KMS-11 (cell line): ENCODE data around the gene CEACAM4.

Source experiments
- H2AFZ ChIP-seq: fragments of 200-600 bp; sonication (generic); 2 replicates; pipeline ENCODE4 v1.6.1; 2016; ENCODE audit warnings: antibody characterized with exemption, mixed run types, low read depth
- H3K27ac ChIP-seq: fragments of 200-600 bp; sonication (generic); 2 replicates; pipeline ENCODE4 v1.6.1; 2016; ENCODE audit warnings: mild to moderate bottlenecking, mixed run types
- H3K27me3 ChIP-seq: fragments of 200-600 bp; sonication (generic); 2 replicates; pipeline ENCODE4 v1.6.1; 2017; ENCODE audit warnings: mild to moderate bottlenecking, low read depth, mixed run types, moderate library complexity; ENCODE audit not compliant: insufficient read depth
- H3K36me3 ChIP-seq: fragments of 200-600 bp; sonication (generic); 2 replicates; pipeline ENCODE4 v1.6.1; 2017; ENCODE audit warnings: mild to moderate bottlenecking, mixed run types; ENCODE audit not compliant: insufficient read depth
- H3K4me1 ChIP-seq: fragments of 200-600 bp; sonication (generic); 2 replicates; pipeline ENCODE4 v1.6.1; 2016; ENCODE audit warnings: mild to moderate bottlenecking, low read depth, mixed run types; ENCODE audit not compliant: poor library complexity, severe bottlenecking
- H3K4me2 ChIP-seq: fragments of 200-600 bp; sonication (generic); 2 replicates; pipeline ENCODE4 v1.7.0; 2016; ENCODE audit warnings: mild to moderate bottlenecking, mixed run types
- H3K4me3 ChIP-seq: fragments of 200-600 bp; sonication (generic); IDR thresholded peaks from 2 replicates; pipeline ENCODE4 v1.6.1; 2017; ENCODE audit warnings: low read depth, low read length, mixed read lengths; ENCODE audit not compliant: insufficient read depth
- H3K79me2 ChIP-seq: fragments of 200-600 bp; sonication (generic); 2 replicates; pipeline ENCODE4 v1.6.1; 2016; ENCODE audit warnings: low read depth, mixed run types; ENCODE audit not compliant: insufficient read depth
- H3K9ac ChIP-seq: fragments of 200-600 bp; sonication (generic); 2 replicates; pipeline ENCODE4 v1.6.1; 2016; ENCODE audit warnings: mild to moderate bottlenecking, mixed run types
- H4K20me1 ChIP-seq: fragments of 200-600 bp; sonication (generic); 2 replicates; pipeline ENCODE4 v1.6.1; 2016; ENCODE audit warnings: mild to moderate bottlenecking, mixed run types; ENCODE audit not compliant: insufficient read depth
- TF ChIP-seq, protein P1 (sequence below): fragments of 200-600 bp; sonication (generic); conservative IDR thresholded peaks from 2 replicates; pipeline ENCODE4 v1.6.1; 2017; ENCODE audit warnings: low read depth, mild to moderate bottlenecking, antibody characterized with exemption, low read length, moderate library complexity, mixed read lengths

CEACAM4 gene

DNA sequence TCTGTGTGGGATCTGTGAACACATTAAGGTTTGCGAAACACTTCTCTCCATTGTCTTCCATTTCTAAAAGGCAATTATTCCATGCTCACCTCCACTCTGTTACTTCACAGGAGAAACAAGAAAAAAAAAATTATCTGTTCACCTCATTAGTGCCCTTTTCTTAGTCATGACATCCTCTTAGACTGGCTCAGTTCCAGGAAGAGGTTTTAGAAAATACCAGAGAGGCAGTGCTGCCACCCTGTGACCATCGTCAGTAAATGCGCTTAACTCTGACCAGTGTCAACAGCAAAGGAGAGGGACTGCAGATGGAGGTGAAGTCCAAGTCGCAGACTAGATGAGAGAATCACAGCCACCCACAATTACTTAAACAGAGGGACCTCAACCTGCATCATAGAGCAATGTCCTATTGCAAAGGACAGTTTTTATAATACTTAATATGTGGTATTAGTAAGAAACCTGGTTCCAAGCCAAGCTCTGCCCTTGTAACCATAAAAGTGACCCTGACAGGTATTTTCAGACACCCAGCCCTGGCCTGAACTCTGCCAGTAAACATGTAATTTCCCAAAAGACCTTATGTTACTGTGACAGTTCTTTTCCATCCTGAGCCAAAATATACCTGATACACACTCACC, 31.5 kb downstream of the CEACAM4 start:
- H4K20me1 ChIP-seq: no peaks in the 10 kb centered on the region
- no peak overlapping the region for H3K4me3 ChIP-seq
- TF ChIP-seq, protein P1, sequence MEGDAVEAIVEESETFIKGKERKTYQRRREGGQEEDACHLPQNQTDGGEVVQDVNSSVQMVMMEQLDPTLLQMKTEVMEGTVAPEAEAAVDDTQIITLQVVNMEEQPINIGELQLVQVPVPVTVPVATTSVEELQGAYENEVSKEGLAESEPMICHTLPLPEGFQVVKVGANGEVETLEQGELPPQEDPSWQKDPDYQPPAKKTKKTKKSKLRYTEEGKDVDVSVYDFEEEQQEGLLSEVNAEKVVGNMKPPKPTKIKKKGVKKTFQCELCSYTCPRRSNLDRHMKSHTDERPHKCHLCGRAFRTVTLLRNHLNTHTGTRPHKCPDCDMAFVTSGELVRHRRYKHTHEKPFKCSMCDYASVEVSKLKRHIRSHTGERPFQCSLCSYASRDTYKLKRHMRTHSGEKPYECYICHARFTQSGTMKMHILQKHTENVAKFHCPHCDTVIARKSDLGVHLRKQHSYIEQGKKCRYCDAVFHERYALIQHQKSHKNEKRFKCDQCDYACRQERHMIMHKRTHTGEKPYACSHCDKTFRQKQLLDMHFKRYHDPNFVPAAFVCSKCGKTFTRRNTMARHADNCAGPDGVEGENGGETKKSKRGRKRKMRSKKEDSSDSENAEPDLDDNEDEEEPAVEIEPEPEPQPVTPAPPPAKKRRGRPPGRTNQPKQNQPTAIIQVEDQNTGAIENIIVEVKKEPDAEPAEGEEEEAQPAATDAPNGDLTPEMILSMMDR: peak; percentile 88
- no peaks in the 10 kb centered on the region for H3K79me2 ChIP-seq
- H3K4me1 ChIP-seq: peaks cover 7% of the 10 kb centered on the region
- no peak overlapping the region for H2AFZ ChIP-seq
- H3K27me3 ChIP-seq: peaks cover 43% of the 10 kb centered on the region; the same call in 1 of the 2 replicates
- no peaks in the 10 kb centered on the region for H3K36me3 ChIP-seq
- no peak overlapping the region for H3K9ac ChIP-seq
- no peak overlapping the region for H3K4me2 ChIP-seq
- no peak overlapping the region for H3K27ac ChIP-seq

DNA sequence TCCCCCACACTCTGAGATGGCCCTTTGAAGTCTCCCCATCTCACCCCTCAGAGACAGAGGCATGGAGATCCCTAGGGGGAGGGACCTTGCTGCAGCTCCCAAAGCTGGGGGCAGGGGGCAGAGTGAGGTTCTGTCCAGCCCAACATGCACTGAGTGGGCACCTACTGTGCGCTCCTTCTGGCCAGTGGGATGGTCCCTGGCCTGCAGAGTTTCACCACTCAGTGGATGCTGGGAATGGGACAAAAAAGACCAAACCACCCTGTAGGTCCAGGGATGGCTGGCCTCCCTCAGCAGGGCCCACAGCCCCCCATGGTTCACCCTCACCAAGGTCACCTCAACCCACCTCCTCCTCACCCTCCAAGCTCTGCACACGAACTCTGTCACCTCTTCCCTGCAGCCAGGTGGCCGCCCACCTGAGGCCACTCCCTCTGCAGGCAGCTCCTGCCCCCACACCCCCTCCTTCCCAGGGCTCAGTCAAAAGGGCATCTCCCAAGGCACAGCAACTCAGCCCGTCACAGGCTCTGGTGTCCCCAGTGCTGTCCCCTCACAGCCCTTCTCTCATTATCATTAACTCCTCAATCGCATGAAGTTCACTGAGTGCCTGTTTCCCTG, 34.8 kb downstream of the CEACAM4 start:
- TF ChIP-seq, protein P1: no peak
- no peaks in the 10 kb centered on the region for H3K4me1 ChIP-seq
- no peaks in the 10 kb centered on the region for H3K79me2 ChIP-seq
- no peak overlapping the region for H3K27ac ChIP-seq
- H3K4me3 ChIP-seq: no peak overlapping the region
- peaks cover 22% of the 10 kb centered on the region; the same call in 1 of the 2 replicates for H3K27me3 ChIP-seq
- no peaks in the 10 kb centered on the region for H4K20me1 ChIP-seq
- no peak overlapping the region for H3K9ac ChIP-seq
- H3K36me3 ChIP-seq: no peaks in the 10 kb centered on the region
- no peak overlapping the region for H2AFZ ChIP-seq
- H3K4me2 ChIP-seq: no peak overlapping the region

- Histone ChIP-seq H3K4me1 (no peaks in the 10 kb centered on the region), H3K27ac (no peak overlapping the region), H3K9ac (no peak overlapping the region), H3K27me3 (peaks cover 15% of the 10 kb centered on the region; the same call in 1 of the 2 replicates), H3K4me3 (no peak overlapping the region), H3K36me3 (no peaks in the 10 kb centered on the region), H3K79me2 (no peaks in the 10 kb centered on the region), H3K4me2 (no peak overlapping the region), H2AFZ (no peak overlapping the region), H4K20me1 (no peaks in the 10 kb centered on the region)
- TF ChIP-seq, protein P1: no peak
Observed at GRCh38 chr19:41590936-41591335, 35.9 kb downstream of the CEACAM4 start.

GRCh38 chr19:41589371-41589770, 37.5 kb downstream of the CEACAM4 start:
- Histone ChIP-seq H4K20me1 (no peaks in the 10 kb centered on the region), H3K79me2 (no peaks in the 10 kb centered on the region), H3K9ac (no peak overlapping the region), H3K27ac (no peak overlapping the region), H3K4me3 (no peak overlapping the region), H2AFZ (no peak overlapping the region), H3K4me2 (no peak overlapping the region), H3K4me1 (no peaks in the 10 kb centered on the region), H3K27me3 (peaks cover 11% of the 10 kb centered on the region; the same call in 1 of the 2 replicates), H3K36me3 (no peaks in the 10 kb centered on the region)
- TF ChIP-seq, protein P1: no peak
